Stimulated activated CD8-positive, alpha-beta memory T cell treated with anti-CD3 and anti-CD28 coated beads, Interleukin-12 subunit alpha, Interleukin-12 subunit beta, amount 100 ng/mL, for 4 hours (primary cell): ENCODE results near the gene GMDS.
"Not testable (repeated sequence)": the region's sequence is repeated elsewhere in the genome, so short reads cannot be mapped to it uniquely, and the experiment has no call there.

Experiments
- DNase-seq: peaks from one replicate; pipeline ENCODE4 v3.0.0-alpha.2; 2020; ENCODE audit warnings: low read depth

GMDS gene

DNA sequence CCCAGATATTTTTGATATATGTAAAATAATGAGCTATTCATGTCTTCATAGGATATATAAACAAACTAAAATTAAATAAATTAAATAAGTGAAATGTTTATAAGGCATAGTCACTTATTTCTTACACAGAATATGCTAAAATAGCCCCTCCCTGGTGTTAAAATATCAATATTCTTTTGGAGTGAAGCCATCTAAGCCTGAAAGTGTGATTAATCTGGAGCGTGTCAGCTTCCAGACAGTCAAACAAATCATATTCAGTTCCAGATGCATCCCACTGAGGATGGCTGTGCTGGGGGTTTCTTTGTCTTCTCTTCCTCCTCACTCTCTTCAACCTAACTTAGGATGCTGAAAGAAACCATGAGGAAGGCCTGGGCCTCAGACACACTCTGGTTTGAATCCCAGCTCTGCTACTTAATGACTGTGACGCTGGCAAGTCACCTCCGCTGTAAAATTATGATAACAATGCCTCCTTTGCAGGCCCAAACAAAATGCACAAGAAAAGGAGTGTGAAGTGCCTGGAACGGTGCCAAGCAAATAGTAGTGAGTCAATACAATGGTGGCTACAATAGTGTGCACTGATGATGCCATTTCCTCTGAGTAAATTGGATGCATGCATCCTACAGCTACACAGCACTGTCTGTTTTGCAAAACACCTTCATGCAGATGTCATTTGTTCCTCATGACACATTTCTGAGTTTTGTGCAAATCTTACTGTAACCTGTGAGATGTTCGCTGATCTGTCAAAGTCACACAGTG, 474.3 kb downstream of the GMDS start:
- DNase-seq = no peak

DNA sequence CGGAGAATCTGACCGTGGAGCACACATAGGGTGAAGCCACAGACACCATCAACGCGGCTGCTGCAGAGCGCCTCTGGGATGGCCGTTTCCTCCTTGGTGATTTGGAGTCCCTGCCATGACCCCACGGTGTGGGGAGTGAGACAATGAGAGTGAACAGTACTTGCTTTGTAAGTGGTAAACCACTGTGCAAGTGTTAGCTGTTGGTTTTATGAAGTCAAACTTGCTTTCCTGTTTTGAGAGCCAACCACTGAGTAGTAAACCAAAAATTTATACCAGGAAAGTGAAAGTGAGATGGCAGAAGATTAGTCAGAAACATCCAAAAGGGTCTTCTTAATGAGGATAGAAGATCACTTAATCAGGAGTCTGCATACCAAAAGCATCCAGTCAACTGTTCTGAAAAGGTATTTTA, 475.0 kb downstream of the GMDS start:
- DNase-seq = no peak

DNA sequence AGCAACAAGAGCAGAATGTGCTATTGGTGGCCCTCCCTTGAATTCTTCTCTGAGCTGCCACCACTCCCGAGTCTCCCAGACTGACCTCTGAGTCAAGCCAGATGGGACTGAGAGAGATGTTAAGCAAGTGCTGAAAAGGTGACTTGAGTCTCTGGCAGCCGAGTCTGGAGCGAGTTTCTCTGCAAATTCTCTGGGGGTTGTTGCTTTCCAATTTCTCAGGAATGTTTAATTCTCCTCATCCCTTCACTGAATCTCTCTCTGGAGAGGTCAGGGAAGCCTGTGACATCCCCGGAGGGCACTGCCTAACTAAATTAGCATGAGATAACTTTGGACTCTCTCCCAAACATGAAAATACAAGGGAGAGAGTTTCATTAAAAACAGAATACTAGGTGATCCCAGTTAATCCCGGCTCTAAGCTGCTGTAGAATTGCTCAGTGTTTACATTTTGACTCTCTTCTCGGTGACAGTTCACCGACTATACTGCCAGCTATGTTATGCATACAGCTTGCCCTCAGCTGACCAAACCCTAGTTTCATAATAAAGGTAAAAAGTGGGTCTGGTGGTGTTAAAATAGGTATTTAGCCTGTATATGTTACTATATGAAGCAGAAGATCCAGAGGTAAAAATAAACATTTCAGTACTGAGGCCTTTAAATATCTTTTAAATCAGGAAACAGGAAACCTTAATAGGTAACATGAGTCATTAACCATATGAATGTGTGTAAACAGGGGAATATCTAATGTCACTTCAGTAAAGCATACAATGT, 477.7 kb downstream of the GMDS start:
- no peak for DNase-seq

DNA sequence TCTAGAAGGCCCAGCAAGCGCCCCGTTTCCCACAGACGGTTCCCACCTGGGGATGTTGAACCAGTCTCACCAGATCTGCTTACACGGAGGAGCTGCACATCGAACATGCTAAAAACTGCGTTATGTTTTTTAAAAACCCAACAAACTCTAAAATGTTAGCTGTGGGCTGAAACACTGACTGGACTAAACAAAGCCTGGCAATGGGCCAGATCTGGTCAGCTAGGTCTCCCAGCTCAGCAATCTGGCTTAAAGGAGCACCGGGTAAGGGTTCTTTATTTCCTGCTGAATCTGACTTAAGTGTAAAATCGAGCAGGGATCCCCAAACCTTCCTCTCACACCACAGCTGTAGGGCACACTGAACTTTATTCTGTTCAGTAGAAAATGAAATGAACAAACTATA, 478.8 kb downstream of the GMDS start:
- no peak for DNase-seq

DNA sequence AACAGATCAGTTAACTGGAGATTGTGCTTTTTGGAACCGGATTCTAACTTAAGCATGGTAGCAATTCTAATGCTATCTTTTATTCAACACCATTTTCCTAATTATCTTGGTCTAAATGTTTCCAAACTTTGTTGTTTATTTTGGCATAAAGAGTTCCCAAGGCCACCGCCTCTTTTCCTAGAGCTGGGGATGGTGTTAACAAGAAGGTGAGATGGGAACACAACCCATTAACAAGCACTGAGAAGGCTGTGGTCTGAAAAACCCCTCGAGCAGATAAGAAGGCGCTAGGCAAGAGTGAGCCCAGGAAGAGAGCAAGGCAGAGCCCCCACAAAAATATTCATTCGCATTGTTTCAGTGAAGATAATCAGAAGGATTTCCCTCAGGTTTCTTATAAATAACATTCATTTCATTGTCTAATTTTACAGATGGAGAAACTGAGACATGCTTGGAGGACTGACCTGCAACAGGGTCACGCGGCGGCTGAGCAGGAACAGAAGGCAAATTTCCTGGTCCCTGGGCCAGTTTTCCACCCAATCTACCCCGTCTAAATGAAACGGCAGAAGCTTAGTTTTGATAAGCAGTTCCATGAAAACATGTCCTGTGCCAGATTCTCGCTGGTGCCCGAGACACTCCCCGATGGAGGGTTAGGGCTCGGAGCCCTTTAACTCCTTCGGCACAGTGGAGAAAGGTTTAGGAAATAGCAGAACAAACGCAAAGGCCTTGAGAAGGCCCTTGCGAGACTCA, 480.1 kb downstream of the GMDS start:
- no peak for DNase-seq

DNA sequence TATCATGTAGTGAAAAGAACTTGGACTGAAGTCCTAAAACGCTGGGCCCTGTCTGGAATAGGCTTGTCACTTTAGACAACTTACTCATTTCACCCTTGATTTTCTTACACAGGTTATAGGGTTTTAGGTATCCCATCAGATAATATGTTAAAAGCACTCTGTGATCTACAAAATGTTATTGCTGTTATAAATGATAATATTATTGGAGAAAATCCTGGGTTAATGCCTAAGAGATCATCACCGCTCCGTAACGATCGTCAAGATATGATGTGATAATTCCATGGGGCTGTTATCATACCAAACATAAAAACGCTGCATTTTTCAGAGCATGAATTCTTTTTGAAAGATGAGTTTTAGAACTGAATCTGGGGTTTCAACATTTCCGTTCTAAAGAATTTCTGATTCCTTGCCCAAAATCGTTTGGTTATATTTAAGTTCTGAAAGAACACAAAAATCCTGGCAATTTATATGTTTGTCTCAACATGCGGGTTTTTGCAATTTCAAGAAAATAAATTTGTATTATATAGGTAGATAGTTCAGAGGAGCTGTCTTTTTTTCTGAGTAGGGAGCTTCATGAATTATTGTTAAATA, 480.9 kb downstream of the GMDS start:
- DNase-seq = no peak

DNA sequence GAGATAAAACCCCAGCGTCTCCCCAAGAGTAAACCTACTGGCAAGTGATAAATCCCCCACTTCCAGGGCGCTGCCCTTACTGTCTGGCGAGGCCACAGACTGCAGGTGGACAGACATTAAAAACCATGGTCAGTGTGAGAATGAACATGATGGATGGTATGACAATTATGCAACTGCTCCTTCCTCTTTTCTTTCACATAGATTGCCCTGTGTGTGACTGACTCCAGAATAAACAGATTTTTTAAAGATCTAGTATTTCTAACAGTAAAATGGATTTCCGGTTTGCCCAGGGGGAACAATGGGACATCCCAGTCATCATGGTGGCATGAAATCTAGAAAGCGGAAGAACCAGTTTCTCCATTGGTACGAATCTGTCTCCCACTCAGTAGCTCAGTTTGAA, 482.0 kb downstream of the GMDS start:
- DNase-seq = no peak

DNA sequence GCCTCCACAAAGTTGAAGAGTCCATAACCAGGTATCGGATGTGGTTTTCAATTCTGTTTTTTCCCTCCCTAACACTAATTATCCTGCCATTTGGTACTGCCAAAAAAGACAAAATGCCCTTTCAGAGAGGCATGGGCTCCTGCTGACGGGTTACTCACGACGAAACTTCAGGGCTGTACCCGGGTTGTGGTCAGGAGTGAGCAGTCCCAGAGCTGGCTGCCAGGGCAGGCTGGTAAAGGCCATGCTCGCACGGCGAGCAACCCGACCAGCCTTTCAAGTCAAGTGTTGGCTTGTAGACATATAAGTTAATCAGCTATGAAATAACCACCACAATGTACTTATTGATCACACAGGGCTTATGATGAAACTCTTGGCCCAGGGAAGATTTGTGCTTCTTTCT, 483.2 kb downstream of the GMDS start:
- no peak for DNase-seq

DNA sequence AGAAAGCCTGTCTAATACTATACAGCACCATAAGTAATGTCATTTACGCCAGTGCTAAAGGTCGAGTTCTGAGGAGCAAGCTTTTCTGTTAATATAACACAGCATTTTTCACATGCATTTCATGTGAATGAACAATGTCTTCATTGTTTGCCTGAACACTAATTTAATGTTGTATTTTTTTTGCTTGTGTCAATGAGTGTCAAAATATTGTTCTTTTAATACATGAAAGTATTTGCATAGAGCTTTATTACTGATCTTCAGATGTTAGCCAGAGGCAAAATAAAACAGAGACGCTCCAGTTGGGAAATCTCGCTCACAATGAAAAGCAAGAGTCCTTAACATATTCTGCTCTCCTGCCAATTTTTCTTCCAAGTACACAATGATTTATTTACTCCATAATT, 483.9 kb downstream of the GMDS start:
- no peak for DNase-seq

DNA sequence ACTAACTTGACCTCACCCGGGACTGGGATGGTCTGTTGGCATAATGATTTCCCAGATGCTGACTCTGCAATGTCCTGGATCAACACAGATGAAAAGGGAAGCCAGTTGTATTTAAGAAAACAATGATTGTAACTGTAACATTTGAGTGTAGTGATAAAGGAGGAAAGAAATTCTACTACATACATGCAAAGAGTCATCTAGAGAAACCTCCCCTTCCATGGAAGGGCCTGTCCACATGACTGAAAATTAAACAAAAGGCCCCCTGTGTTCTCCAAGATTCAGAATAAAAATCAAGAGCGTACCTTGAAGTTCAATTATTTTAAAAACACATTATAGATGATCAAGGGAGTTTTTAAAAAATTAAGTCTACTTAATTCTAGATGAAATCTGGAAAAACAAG, 484.5 kb downstream of the GMDS start:
- DNase-seq = no peak

DNA sequence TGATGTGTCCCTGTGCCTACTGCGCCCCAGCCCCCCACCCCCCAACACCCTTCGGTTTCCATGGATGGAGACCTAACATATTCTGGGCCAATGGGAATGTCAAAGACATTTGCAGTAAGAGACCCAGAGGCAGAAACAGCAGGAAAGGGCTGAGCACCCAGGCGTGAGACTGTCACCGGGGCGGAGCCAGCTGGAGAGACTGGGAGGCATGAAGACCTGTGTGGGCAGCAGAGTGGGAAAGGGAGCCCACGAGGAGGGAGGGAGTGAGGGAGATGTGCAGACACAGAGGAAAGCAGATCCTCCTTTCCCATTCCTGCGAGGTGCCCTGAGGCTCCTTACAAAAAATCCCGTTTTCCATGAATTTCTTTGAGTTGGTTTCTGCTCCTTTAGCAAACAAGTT, 485.5 kb downstream of the GMDS start:
- no peak for DNase-seq

DNA sequence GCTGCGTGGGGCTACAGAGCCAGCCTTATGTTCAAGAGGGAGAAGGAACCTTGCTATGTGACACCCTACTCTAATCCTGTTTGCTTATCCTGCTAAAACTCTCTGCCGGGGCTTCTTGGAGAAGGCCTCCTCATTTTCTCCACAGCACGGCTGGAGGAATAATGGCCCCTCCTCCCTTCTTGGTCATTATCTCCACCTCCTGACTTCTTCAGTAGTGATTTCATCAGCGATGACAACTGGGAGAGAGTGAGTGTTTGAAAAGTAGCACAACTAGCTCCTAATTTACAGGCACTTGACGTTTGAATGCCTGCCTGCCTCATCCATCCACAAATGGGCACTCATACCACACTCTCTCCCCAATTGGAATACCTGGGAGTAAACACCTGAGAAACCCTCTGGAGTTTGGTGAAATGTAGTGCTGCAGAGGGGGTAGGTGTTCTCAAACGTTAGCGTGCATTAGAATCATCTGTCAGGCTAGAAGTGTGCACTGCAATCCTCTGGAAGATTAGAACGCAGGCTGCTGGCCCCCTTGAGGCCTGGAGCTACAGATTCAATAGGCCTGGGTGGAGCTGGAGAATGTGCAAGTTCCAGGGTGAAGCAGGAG, 487.2 kb downstream of the GMDS start:
- no peak for DNase-seq

DNA sequence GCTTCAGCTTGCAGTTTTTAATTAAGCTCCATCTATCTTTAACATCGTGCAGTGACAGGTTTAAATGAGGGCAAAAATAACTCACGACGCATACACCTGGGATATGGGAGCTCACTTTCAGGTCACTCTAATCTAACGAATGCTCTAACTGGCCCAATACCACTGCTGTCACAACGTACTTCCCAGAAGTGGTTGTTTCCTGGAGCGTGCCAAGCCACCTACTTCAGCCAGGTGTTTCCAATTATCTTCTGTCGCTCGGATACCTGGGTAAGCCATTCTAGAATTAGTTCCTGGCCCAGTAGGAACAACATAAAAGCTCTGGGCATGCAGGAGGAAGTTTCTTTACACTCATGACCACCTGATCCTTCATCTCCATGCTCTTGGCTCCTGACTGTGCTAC, 488.3 kb downstream of the GMDS start:
- DNase-seq = no peak

DNA sequence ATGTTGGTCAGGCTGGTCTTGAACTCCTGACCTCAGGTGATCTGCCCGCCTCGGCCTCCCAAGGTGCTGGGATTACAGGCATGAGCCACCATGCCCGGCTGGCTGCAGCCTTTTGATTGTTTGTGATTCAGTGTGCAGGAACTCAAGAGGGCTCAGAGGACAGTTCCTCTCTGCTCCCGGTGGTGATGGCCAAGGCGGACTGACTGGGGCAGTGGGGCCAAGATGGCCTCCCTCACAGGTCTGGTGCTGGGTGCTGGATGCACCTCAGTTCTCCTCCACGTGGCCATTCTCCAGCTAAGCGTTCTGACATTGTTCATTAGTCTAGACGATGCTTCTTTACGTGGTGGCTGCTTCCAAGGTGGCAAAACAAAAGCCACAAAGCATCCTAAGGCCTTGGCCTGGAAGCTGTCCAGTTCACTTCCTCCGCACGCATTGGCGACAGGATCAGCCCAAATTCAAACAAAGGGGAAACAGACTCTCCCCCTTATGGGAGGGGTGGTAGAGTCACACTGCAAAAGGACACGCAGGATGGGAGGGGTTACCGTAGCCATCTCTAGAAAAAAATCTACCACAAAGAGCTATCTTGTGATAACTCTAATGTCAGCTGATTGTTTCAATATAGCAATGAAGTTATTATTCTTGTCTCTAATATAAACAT, 488.8 kb downstream of the GMDS start:
- DNase-seq = no peak

DNA sequence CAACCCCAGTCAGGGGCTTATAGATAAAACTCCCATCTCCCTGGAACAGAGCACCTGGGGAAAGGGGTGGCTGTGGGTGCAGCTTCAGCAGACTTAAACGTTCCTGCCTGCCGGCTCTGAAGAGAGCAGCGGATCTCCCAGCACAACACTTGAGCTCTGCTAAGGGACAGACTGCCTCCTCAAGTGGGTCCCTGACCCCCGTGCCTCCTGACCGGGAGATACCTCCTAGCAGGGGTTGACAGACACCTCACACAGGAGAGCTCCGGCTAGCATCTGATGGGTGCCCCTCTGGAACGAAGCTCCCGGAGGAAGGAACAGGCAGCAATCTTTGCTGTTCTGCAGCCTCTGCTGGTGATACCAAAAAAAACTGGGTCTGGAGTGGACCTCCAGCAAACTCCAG, 494.3 kb downstream of the GMDS start:
- not testable (repeated sequence) for DNase-seq

DNA sequence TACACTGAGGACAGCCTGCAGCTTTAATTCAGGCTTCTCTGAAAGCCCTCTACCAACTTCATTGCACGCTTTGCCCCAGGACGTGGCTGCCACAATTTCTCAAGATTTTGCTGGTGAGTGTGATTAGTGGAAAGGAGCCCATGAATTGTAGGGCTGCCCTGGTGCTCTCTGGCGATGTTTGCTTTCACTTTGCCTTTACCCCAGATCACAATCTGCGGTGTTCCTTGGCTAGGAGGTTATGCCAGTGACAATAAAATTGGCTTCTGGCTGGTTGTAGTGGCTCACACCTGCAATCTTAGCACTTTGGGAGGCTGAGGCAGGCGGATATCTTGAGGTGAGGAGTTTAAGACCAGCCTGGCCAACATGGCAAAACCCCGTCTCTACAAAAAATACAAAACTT, 496.4 kb downstream of the GMDS start:
- no peak for DNase-seq

DNA sequence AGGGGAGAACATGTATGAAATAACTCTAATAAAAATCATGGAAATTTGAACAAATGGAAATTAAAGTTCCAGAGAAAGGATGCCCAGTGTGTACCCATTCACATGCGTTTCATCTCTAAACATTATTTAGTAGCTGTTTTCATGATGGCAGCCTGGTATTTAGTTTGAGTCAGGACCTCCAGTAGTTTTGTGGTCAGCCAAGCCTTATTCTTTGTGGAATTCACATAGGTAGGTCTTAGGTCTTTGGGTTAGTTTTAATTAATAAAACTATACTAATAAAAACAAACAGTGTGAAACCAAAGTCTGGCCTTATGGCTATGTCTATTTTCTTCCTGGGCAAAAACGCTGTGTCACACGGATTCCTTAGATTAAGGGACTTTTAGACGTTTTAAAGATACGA, 497.9 kb downstream of the GMDS start:
- no peak for DNase-seq

DNA sequence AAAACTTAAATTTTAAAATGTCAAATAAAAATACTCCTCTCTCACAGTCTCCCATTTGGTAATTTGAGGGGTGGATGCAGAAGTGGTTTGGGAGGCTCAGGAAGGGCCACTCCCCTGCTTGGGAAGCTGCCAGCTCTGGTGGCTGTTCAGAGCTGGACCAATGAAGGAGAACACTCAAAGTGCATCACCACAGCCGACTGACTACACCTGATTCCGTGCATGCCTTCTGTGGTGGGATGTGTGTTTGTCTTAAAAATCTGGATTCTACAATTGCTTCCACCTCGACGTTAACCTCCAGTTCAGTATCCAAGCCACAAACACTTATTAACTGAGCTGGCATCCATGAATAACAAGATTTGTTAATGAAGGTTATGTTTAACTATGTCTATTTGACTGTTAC, 498.4 kb downstream of the GMDS start:
- DNase-seq = no peak

DNA sequence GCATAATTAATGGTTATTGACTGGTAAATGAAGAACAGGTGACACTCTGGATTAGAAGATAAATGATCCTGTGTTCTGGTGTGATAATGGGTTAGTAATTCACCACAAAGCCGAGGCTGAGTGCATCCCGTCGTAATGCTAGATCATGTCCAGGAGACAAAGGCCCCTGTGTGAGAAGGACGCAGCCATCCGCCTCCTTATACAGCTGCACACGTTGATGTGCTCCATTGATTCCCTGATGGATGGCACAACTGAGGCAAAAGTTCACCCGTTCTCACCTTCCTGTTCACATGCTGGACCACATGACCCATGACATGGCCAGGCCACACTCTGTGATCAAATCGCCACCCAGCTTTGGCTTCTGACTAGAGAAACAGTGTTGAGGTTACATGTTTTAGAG, 499.6 kb downstream of the GMDS start:
- DNase-seq = no peak

DNA sequence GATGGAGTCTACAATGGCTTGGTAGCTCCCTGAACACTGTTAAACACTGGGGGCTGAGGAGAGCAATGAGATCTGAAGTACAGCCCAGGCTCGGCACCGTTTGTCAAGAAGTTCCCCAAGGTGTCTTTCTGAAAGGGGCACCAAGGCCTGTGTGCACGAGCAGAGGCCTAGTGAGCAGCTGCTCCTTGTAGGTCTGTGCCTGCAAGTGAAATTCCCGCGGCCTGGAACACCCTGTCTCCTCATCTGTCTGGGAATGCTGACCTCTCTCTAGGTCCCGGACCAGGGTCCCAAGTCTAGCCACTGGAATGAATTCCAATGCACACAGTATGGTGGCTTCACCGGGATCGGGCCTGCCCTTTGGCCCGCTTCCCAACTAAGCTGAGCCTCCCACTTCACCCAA, 500.9 kb downstream of the GMDS start:
- no peak for DNase-seq

DNA sequence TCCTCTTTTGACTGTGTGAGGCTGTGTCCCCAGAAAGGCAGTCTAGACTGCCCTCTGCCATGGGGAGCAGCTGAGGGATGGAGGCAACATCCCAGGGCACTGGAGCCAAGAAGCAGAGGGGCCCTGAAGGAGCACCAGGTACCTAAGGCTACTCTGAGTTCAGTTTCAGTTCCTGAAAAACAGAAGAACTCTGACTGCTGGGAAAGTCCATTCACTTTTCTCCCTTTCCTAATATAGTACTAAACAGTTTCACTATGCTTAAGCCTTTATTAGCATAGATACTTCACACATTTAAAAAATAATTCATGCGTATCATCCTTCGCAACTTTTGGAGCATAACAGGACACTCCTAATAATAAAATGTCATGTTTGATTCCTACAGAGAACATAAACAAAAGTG, 505.7 kb downstream of the GMDS start:
- no peak for DNase-seq

DNA sequence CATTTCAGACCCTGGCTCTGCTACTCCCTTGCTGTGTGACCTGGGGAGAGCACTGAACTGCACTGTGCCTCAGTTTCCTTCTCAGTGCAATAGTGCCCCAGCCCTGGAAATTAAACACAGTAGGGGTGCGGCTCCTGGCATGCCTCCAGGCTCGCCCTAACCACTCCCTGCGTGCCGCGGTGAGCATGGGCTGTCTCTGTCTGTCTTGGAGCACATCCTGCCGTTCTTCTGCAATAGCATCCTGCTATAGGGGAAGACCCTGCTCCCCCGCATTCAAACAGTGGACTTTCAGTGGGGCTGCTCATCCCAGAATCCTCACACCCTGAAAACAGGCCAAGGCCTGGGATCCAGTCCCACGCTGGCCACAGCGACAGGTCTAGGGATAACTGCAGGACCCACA, 506.2 kb downstream of the GMDS start:
- DNase-seq = no peak
